C4-2B (cell line): ENCODE results near the gene KMT2D.

Experiments
- CTCF ChIP-seq: fragments of 450-650 bp; conservative IDR thresholded peaks from 2 replicates; pipeline ENCODE4 v1.5.1; 2017; ENCODE audit warnings: mild to moderate bottlenecking
- ZFX ChIP-seq: fragments of 450-650 bp; IDR thresholded peaks from 2 replicates; pipeline ENCODE4 v1.6.1; 2017

GRCh38 chr12:49059299-49060171, 1.1 kb downstream of the KMT2D start:
- TF ChIP-seq CTCF = no peak
- TF ChIP-seq ZFX = no peak
